ENCODE results near the gene MIEN1.
A peak's percentile ranks its signal among the peaks of the same experiment; 100 is the strongest.
"Not testable (repeated sequence)": the region's sequence is repeated elsewhere in the genome, so short reads cannot be mapped to it uniquely, and the experiment has no call there.

Gene MIEN1

GRCh38 chr17:39730095-39730921 lies at the start of gene MIEN1:
Gene MIEN1, minus strand, starts transcription at chr17:39730532. Its CDS starts 37 bp downstream, at chr17:39730495.
- DNase-seq (ENCODE audit: low read depth in 2 of 2): peak; percentile 78 to 87

- DNase-seq (ENCODE audit: low read depth in 2 of 2): no peak
Observed at GRCh38 chr17:39777534-39778365, 47.4 kb upstream of the MIEN1 start.

- DNase-seq (ENCODE audit: low read depth in 2 of 2): no peak
Observed at GRCh38 chr17:39776252-39776651, 45.9 kb upstream of the MIEN1 start.

GRCh38 chr17:39775031-39775430 lies 44.7 kb upstream of the MIEN1 start:
- DNase-seq (ENCODE audit: low read depth in 2 of 2): no peak

GRCh38 chr17:39774047-39774446 lies 43.7 kb upstream of the MIEN1 start:
- DNase-seq (ENCODE audit: low read depth in 2 of 2): no peak

- DNase-seq (ENCODE audit: low read depth in 2 of 2): no peak
Observed at GRCh38 chr17:39772987-39773934, 42.9 kb upstream of the MIEN1 start.

- DNase-seq (ENCODE audit: low read depth in 2 of 2): no peak
Observed at GRCh38 chr17:39772415-39772814, 42.1 kb upstream of the MIEN1 start.

- DNase-seq (ENCODE audit: low read depth in 2 of 2): peak; percentile 41 to 58
Observed at GRCh38 chr17:39769974-39770587, 39.7 kb upstream of the MIEN1 start.

- no peak for DNase-seq (ENCODE audit: low read depth in 2 of 2)
Observed at GRCh38 chr17:39767147-39767546, 36.8 kb upstream of the MIEN1 start.

- no peak for DNase-seq (ENCODE audit: low read depth in 2 of 2)
Observed at GRCh38 chr17:39765766-39766165, 35.4 kb upstream of the MIEN1 start.

- no peak for DNase-seq (ENCODE audit: low read depth in 2 of 2)
Observed at GRCh38 chr17:39765175-39765574, 34.8 kb upstream of the MIEN1 start.

GRCh38 chr17:39764171-39764570 lies 33.8 kb upstream of the MIEN1 start:
- not testable (repeated sequence) for DNase-seq (ENCODE audit: low read depth in 2 of 2)

GRCh38 chr17:39763051-39763820 lies 32.9 kb upstream of the MIEN1 start:
- DNase-seq (ENCODE audit: low read depth in 2 of 2): no peak

GRCh38 chr17:39761861-39762496 lies 31.6 kb upstream of the MIEN1 start:
- DNase-seq (ENCODE audit: low read depth in 2 of 2): no peak

GRCh38 chr17:39759204-39759603 lies 28.9 kb upstream of the MIEN1 start:
- no peak for DNase-seq (ENCODE audit: low read depth in 2 of 2)

GRCh38 chr17:39757931-39758873 lies 27.9 kb upstream of the MIEN1 start:
- peak; percentile 55 to 60 for DNase-seq (ENCODE audit: low read depth in 2 of 2)

- no peak for DNase-seq (ENCODE audit: low read depth in 2 of 2)
Observed at GRCh38 chr17:39757176-39757662, 26.9 kb upstream of the MIEN1 start.

GRCh38 chr17:39756380-39757079 lies 26.2 kb upstream of the MIEN1 start:
- no peak for DNase-seq (ENCODE audit: low read depth in 2 of 2)

All from stimulated activated CD8-positive, alpha-beta memory T cell treated with anti-CD3 and anti-CD28 coated beads, Interleukin-7, amount 100 ng/mL, for 4 hours (primary cell).